GM21423 (cell line): Measurements from ENCODE around the gene CTNS.

Source experiments
- ATAC-seq: cut with Tn5 transposase; IDR thresholded peaks from one replicate; pipeline ENCODE4 v1.9.1; 2021; ENCODE audit warnings: mild to moderate bottlenecking, moderate library complexity; ENCODE audit not compliant: unreplicated experiment

Gene CTNS

GRCh38 chr17:3708366-3708765 is 71.8 kb downstream of the CTNS start:
- ATAC-seq = no peak

- peak; percentile 90 for ATAC-seq
Measured at GRCh38 chr17:3710951-3711383, 74.4 kb downstream of the CTNS start.
